ENCODE data around the gene SLC2A5.

The SLC2A5 gene

GRCh38 chr1:9110669-9111356 lies 41.4 kb upstream of the SLC2A5 start:
- no peak for FAIRE-seq
- peak; percentile 95 for TF ChIP-seq CTCF (IDR thresholded peaks at IDR 0.05; ENCODE audit: insufficient read depth, missing control alignments)
- peak; percentile 44 for DNase-seq (ENCODE audit: insufficient read length, low spot score)

GRCh38 chr1:9108056-9108665 lies 38.7 kb upstream of the SLC2A5 start:
- no peak for TF ChIP-seq CTCF (IDR thresholded peaks at IDR 0.05; ENCODE audit: insufficient read depth, missing control alignments)
- DNase-seq (ENCODE audit: insufficient read length, low spot score) = no peak
- FAIRE-seq = no peak

- no peak for DNase-seq (ENCODE audit: insufficient read length, low spot score)
- TF ChIP-seq CTCF (IDR thresholded peaks at IDR 0.05; ENCODE audit: insufficient read depth, missing control alignments) = no peak
- no peak for FAIRE-seq
Measured at GRCh38 chr1:9107136-9107535, 37.7 kb upstream of the SLC2A5 start.

- no peak for TF ChIP-seq CTCF (IDR thresholded peaks at IDR 0.05; ENCODE audit: insufficient read depth, missing control alignments)
- FAIRE-seq (no peak), DNase-seq (ENCODE audit: insufficient read length, low spot score) (no peak)
Measured at GRCh38 chr1:9106286-9106685, 36.9 kb upstream of the SLC2A5 start.

GRCh38 chr1:9105336-9105867 lies 36.0 kb upstream of the SLC2A5 start:
- no peak for FAIRE-seq

GRCh38 chr1:9101510-9102146 lies 32.2 kb upstream of the SLC2A5 start:
- DNase-seq (ENCODE audit: insufficient read length, low spot score) = peak; percentile 27
- FAIRE-seq = no peak
- TF ChIP-seq CTCF (IDR thresholded peaks at IDR 0.05; ENCODE audit: insufficient read depth, missing control alignments) = peak; percentile 59

More at GRCh38 chr1:9105336-9105867, 36.0 kb upstream of the SLC2A5 start:
- DNase-seq (ENCODE audit: insufficient read length, low spot score) = no peak
- TF ChIP-seq CTCF (IDR thresholded peaks at IDR 0.05; ENCODE audit: insufficient read depth, missing control alignments) = no peak

Data from D721Med (cell line).